ENCODE measurements around the gene PQBP1. TPM values are rescaled to one million over a fixed set of nuclear protein-coding genes. Genes with fewer than 3 reads are reported as not detected.
"Not testable (repeated sequence)": the region's sequence is repeated elsewhere in the genome, so short reads cannot be mapped to it uniquely, and the experiment has no call there.

The PQBP1 gene
- total and polyA plus RNA-seq, 3 donors from 2014 or later, result 37.8 to 43.7 (median 39.3) TPM

DNA sequence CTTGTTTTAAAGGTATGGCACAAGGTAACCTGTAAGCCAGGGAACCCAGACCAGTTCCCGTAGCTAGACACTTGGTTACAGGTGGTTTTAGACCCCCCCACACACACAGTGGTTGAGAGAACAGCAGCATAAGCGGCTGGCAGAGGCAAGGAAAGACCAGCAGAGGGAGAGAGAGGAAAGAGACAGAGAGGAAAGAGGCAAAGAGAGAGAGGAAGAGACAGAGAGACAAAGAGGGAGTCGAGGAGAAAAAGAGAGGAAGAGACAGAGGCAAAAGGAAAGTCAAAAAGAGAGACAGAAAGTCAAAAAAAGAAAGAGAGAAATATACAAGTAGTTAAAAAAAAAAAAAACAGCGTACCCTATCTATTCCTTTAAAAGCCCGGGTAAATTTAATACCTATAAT lies 42.8 kb upstream of the PQBP1 start:
- 53 to 55% methylated on average over 5 of the region's 5 CpGs for WGBS, 2 donors
- no peak overlapping the region for H3K27ac ChIP-seq

DNA sequence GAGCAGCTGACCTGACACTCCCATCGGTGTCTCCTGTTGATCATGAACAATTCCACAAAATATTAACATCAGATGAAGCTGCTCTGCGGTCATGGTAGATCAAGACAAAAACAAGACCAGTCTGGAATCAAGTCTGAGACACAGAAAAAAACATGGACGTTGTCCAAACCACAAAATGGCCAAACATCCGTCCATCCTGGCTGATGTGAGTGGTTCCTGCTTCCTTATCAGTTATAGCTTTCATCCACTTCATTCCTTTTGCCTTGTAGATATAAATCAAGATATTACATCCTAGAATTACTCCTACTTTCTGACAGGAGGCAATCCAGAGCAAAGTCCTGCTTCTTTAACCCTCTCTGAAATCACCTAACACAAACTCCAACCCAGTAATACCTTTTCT lies 33.5 kb upstream of the PQBP1 start:
- Histone ChIP-seq H3K4me3 (no peak overlapping the region), H3K27ac (no peak overlapping the region), H3K4me1 (no peaks in the 10 kb centered on the region), H3K27me3 (no peaks in the 10 kb centered on the region), H3K36me3 (ENCODE audit: low read depth, missing control alignments) (no peaks in the 10 kb centered on the region), H3K9me3 (no peaks in the 10 kb centered on the region)
- intact Hi-C loops (cut with DNase I; ENCODE audit: low total_unique reads), result no loop called here
- no peak for TF ChIP-seq POLR2A (IDR thresholded peaks at IDR 0.05)
- TF ChIP-seq, protein P1, sequence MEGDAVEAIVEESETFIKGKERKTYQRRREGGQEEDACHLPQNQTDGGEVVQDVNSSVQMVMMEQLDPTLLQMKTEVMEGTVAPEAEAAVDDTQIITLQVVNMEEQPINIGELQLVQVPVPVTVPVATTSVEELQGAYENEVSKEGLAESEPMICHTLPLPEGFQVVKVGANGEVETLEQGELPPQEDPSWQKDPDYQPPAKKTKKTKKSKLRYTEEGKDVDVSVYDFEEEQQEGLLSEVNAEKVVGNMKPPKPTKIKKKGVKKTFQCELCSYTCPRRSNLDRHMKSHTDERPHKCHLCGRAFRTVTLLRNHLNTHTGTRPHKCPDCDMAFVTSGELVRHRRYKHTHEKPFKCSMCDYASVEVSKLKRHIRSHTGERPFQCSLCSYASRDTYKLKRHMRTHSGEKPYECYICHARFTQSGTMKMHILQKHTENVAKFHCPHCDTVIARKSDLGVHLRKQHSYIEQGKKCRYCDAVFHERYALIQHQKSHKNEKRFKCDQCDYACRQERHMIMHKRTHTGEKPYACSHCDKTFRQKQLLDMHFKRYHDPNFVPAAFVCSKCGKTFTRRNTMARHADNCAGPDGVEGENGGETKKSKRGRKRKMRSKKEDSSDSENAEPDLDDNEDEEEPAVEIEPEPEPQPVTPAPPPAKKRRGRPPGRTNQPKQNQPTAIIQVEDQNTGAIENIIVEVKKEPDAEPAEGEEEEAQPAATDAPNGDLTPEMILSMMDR (IDR thresholded peaks at IDR 0.05), result no peak
- WGBS, 2 donors, result 57 to 63% methylated on average over 4 of the region's 4 CpGs
- DNase-seq, result no peak

More for the DNA sequence above, 42.8 kb upstream of the PQBP1 start:
- Histone ChIP-seq H3K9me3 (no peaks in the 10 kb centered on the region), H3K36me3 (ENCODE audit: low read depth, missing control alignments) (no peaks in the 10 kb centered on the region), H3K4me3 (no peak overlapping the region), H3K4me1 (no peaks in the 10 kb centered on the region), H3K27me3 (no peaks in the 10 kb centered on the region)
- intact Hi-C loops (cut with DNase I; ENCODE audit: low total_unique reads), result no loop called here
- no peak for TF ChIP-seq POLR2A (IDR thresholded peaks at IDR 0.05)
- DNase-seq, result peak; percentile 14

DNA sequence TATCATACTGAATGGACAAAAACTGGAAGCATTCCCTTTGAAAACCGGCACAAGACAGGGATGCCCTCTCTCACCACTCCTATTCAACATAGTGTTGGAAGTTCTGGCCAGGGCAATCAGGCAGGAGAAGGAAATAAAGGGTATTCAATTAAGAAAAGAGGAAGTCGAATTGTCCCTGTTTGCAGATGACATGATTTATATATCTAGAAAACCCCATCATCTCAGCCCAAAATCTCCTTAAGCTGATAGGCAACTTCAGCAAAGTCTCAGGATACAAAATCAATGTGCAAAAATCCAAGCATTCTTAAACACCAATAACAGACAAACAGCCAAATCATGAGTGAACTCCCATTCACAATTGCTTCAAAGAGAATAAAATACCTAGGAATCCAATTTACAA lies 25.7 kb upstream of the PQBP1 start:
- H3K9me3 ChIP-seq; intact Hi-C loops (cut with DNase I; ENCODE audit: low total_unique reads); H3K27ac ChIP-seq; H3K27me3 ChIP-seq; H3K4me1 ChIP-seq; H3K36me3 ChIP-seq (ENCODE audit: low read depth, missing control alignments); DNase-seq; H3K4me3 ChIP-seq: not testable (repeated sequence)
- 80 to 100% methylated on average over 1 of the region's 2 CpGs for WGBS, 2 donors

DNA sequence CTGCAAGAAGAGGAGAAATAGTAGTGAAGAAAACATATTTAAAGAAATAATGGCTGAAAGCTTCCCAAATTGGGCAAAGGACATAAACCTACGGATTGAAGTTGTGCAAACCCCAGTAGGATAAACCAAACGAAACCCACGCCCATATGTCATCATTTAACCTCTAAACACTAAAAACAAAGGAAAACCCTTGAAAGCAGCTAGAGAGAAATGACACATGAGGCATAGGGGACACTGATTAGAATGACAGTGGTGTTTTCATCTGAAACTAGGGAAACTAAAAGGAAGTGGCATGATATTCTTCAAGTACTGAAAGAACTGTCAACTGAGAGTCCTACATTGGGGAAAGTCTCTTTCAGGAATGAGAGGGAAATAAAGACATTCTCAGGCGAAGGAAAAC lies 20.8 kb upstream of the PQBP1 start:
- H3K27me3 ChIP-seq; H3K9me3 ChIP-seq; H3K4me3 ChIP-seq; H3K4me1 ChIP-seq; H3K27ac ChIP-seq; H3K36me3 ChIP-seq (ENCODE audit: low read depth, missing control alignments); DNase-seq; intact Hi-C loops (cut with DNase I; ENCODE audit: low total_unique reads): not testable (repeated sequence)
- 62 to 80% methylated on average over 3 to 4 of the region's 4 CpGs for WGBS, 2 donors

DNA sequence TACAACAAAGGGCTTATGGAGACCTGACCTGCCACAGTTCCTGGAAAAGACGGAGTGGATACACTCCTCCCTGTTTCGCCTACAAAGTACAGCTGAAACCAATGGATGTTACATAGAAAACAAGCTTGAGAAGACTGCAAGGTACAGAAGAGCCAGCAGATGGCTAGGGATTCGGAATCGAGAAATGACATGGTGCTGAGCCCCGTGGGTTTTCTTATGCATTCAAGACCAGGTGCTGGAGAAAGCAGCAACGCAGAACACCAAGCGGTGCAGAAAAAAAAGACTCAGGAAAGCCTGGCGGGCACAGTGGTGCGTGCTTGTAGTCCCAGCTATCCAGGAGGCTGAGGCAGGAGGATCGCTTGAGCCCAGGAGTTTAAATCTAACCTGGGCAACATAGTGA lies 14.0 kb upstream of the PQBP1 start:
- intact Hi-C loops (cut with DNase I; ENCODE audit: low total_unique reads), result no loop called here
- Histone ChIP-seq H3K9me3 (no peaks in the 10 kb centered on the region), H3K4me1 (no peaks in the 10 kb centered on the region), H3K4me3 (no peak overlapping the region), H3K27ac (no peak overlapping the region), H3K36me3 (ENCODE audit: low read depth, missing control alignments) (no peaks in the 10 kb centered on the region), H3K27me3 (no peaks in the 10 kb centered on the region)
- WGBS, 2 donors, result 73 to 76% methylated on average over 9 to 10 of the region's 10 CpGs
- no peak for DNase-seq
- TF ChIP-seq POLR2A (IDR thresholded peaks at IDR 0.05), result no peak
- TF ChIP-seq, protein P1 (IDR thresholded peaks at IDR 0.05), result no peak

DNA sequence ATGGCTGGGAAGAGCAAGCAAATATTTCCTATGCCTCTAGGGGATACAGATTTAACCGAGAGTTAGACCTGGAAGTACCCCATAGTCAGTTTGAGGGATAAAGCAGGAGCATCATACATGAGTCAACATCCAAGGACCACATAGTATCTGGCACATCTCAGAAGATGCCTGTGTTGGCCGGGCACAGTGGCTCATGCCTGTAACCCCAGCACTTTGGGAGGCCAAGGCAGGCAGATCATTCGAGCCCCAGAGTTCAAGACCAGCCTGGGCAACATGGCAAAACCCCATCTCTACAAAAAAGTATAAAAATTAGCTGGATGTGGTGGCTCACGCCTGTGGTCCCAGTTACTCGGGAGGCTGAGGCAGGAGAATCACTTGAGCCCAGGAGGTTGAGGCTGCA lies 11.1 kb upstream of the PQBP1 start:
- 92 to 100% methylated on average over 4 to 5 of the region's 5 CpGs for WGBS, 2 donors
- H3K4me3 ChIP-seq; H3K4me1 ChIP-seq; intact Hi-C loops (cut with DNase I; ENCODE audit: low total_unique reads); H3K27me3 ChIP-seq; DNase-seq; H3K36me3 ChIP-seq (ENCODE audit: low read depth, missing control alignments); H3K9me3 ChIP-seq; H3K27ac ChIP-seq: not testable (repeated sequence)

DNA sequence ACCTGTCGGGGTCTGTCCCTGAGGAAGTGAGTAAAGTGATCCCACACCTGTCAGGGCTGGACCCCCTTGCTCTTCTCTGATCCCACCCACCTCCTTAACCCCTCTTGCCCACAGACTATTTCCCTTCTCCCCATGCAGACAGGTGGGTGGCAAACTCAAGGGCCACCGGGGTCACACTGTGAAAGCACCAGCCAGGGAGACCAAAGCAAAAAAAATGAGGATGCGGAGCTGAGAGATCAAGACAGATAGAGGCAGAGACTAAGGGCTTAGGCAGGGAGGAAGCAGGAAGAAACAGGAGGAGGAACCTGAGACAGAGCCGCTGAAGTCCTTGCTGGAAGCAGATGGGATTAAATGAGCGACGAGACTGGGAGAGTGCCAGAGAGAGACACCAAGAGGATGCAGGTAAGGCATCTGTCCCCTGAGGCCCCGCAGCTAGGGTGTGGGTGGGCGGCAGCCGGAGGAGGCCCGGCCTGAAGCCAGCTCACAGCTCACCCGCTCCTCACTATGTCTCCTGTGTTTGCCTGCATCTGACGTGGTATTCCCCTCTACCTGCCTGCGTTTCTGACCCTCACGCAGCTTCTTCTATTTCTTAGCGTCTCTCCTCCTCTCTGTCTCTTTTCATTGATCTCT lies 7.3 kb upstream of the PQBP1 start:
- H3K27ac ChIP-seq, result peak overlapping the region; percentile 80 to 82

More for the DNA sequence above, 7.3 kb upstream of the PQBP1 start:
- Histone ChIP-seq H3K9me3 (no peaks in the 10 kb centered on the region), H3K36me3 (ENCODE audit: low read depth, missing control alignments) (no peaks in the 10 kb centered on the region), H3K4me3 (peak overlapping the region in 1 of 2 donors; percentile 75), H3K27me3 (no peaks in the 10 kb centered on the region), H3K4me1 (no peaks in the 10 kb centered on the region)
- 7 to 17% methylated on average over 13 to 15 of the region's 15 CpGs for WGBS, 2 donors
- TF ChIP-seq POLR2A (IDR thresholded peaks at IDR 0.05), result no peak
- TF ChIP-seq, protein P1 (IDR thresholded peaks at IDR 0.05), result no peak
- no peak for DNase-seq
- intact Hi-C loops (cut with DNase I; ENCODE audit: low total_unique reads), result no loop called here
